Gastrocnemius medialis (tissue), 4 donors: ENCODE measurements around the gene SLC24A3.

ENCODE experiments used
- POLR2A ChIP-seq, 2 donors: fragments of 450-650 bp; IDR thresholded peaks; one replicate each; pipeline ENCODE4 v1.6.1; 2017; ENCODE audit warnings: antibody characterized with exemption in 2 of 2, mild to moderate bottlenecking in 2 of 2, moderate library complexity in 2 of 2
- TF ChIP-seq, protein P1 (sequence below), 5 experiments: fragments of 450-650 bp in 3 of 5; fragments of 200-600 bp in 2 of 5; sonication (generic) in 2 of 5; IDR thresholded peaks in 4 of 5; conservative IDR thresholded peaks in 1 of 5; 1 replicate in 4 of 5; 2 replicates in 1 of 5; pipeline ENCODE4 v1.5.1; 2016 to 2019; ENCODE audit warnings: antibody characterized with exemption in 5 of 5, mild to moderate bottlenecking in 3 of 5, moderate library complexity in 3 of 5

DNA sequence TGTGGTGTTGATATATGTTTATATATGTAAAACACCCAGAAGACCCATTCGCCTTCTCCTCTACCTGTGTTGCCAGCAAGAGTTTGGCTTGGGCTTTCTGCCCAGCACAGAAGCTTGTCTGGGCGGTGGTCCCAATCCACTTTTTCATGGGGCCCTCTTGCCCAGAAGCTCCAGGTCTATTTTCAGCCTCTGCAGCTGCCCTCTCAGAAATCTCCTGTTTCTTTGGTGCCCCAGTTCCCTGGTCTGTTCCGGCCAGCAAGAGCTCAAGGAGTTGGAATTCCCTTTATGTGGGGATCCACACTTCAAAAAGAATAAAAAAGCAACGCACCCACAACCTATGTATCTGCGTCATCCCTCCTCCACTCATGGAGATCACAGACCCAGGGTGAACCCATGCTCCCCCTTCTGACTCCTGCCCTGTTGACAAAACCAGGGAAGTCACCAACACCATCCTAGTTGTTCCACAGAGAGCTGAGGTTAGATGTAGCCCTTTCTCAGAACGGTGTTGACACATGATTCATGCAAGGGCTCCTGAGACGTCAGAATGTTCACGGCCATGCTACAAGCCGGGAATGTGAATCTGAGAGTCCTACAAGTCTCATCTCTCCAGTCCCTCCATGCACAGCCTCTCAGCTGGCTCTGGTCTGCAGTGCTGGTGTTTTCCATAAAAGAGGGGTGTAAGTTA is 388.8 kb downstream of the SLC24A3 start:
- TF ChIP-seq, protein P1, sequence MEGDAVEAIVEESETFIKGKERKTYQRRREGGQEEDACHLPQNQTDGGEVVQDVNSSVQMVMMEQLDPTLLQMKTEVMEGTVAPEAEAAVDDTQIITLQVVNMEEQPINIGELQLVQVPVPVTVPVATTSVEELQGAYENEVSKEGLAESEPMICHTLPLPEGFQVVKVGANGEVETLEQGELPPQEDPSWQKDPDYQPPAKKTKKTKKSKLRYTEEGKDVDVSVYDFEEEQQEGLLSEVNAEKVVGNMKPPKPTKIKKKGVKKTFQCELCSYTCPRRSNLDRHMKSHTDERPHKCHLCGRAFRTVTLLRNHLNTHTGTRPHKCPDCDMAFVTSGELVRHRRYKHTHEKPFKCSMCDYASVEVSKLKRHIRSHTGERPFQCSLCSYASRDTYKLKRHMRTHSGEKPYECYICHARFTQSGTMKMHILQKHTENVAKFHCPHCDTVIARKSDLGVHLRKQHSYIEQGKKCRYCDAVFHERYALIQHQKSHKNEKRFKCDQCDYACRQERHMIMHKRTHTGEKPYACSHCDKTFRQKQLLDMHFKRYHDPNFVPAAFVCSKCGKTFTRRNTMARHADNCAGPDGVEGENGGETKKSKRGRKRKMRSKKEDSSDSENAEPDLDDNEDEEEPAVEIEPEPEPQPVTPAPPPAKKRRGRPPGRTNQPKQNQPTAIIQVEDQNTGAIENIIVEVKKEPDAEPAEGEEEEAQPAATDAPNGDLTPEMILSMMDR (IDR thresholded peaks at IDR 0.05 in 4 of 5, conservative IDR thresholded peaks at IDR 0.05 in 1 of 5): no peak
- no peak for TF ChIP-seq POLR2A (IDR thresholded peaks at IDR 0.05)
